Measurements from ENCODE around the gene ZNF284. TPM values are rescaled to one million over a fixed set of nuclear protein-coding genes. Genes with fewer than 3 reads are reported as not detected.

ZNF284 gene
- total RNA-seq = 1 to 10 TPM; 5.4 to 5.7 TPM
- 1 to 10 TPM in 1 of 2 donors, under 1 TPM in 1; 0.61 to 1.2 TPM for polyA plus RNA-seq

DNA sequence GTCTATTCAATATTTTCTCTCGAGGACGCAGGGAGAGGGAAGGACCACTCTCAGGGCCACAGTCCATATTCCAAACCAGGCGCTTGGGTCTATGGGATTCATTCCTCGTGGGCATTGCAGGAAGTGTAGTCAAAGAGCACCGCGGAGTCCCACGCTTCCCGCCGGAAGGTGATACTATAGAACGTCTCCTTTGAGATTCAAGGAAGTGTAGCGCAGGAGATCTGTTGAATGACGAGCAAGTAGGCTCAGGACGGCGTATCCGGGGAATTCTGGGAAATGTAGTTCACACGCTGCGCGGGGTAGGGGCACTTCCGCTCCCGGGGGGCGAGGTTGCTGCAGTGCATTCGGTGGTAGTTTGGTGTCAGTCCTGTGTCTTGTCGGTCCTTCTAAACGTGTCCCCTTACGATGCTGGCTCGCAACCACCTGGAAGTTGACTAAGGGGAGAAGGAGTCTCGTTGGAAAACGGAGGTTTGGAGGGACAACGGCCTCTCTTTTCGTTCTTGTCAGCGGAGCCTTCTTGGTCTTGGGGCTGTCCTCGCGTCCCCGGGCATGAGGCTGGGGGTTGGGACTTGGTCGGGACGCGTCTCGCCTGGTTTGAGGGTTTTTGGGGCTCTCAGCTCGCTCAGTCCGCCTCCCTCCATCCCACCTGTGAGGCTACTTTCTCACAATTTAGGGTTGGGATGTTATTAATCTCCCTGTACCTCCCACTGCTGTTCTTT lies at the start of gene ZNF284:
ZNF284 (plus strand) TSS at position 336 of the 719 bp plus-strand sequence. CDS start 4,231 bp downstream, outside the sequence.
- intact Hi-C loops (cut with micrococcal nuclease) = loop anchor here (1.0 to 2.0 kb wide), 3 partner anchors 21 to 69 kb away; partner anchors contain the start of genes ZNF224 and ZNF230
- peak within 1 kb of the TSS; percentile 39 for H3K27ac ChIP-seq (ENCODE audit: low read depth, low read length)
- peaks cover 0 to 7% of the 10 kb centered on the region in 2 donors for H3K9me3 ChIP-seq (ENCODE audit: control insufficient read depth in 1 of 2, low read length in 2 of 2)
- H3K36me3 ChIP-seq (ENCODE audit: insufficient read depth, low read length) = no peaks in the 10 kb centered on the region
- H3K27ac Mint-ChIP-seq = peak within 1 kb of the TSS; percentile 45 to 93 (median 86)
- POLR2A ChIA-PET (ENCODE audit: partially characterized antibody) = interaction anchor here (1.0 to 2.3 kb wide), 3 partner anchors 23 to 121 kb away, joined by 3 to 8 read pairs (median 3); partner anchors contain the start of genes ZNF221 and ZNF226
- CTCF ChIA-PET (ENCODE audit: partially characterized antibody) = interaction anchor here (1.0 kb wide), 1 partner anchor 18 kb away, joined by 3 read pairs; no protein-coding TSS in a partner anchor
- peaks cover 0 to 1% of the 10 kb centered on the region in 2 donors for H3K27me3 Mint-ChIP-seq
- H3K4me1 Mint-ChIP-seq = peaks cover 17 to 31% (median 24%) of the 10 kb centered on the region in 4 donors
- peaks cover 4 to 38% (median 32%) of the 10 kb centered on the region in 8 donors for H3K9me3 Mint-ChIP-seq
- peak within 1 kb of the TSS; percentile 54 to 76 for H3K4me3 ChIP-seq (ENCODE audit: low read length in 2 of 2)
- peaks cover 21% of the 10 kb centered on the region for H3K4me1 ChIP-seq (ENCODE audit: insufficient read depth, low read length)
- no peaks in the 10 kb centered on the region for H3K27me3 ChIP-seq (ENCODE audit: insufficient read depth, low read length)
- DNase-seq = peak; percentile 82 to 85 (median 83)
- peak within 1 kb of the TSS; percentile 85 to 96 (median 92) for H3K4me3 Mint-ChIP-seq
- peaks cover 22 to 35% of the 10 kb centered on the region in 2 donors for H3K36me3 Mint-ChIP-seq

DNA sequence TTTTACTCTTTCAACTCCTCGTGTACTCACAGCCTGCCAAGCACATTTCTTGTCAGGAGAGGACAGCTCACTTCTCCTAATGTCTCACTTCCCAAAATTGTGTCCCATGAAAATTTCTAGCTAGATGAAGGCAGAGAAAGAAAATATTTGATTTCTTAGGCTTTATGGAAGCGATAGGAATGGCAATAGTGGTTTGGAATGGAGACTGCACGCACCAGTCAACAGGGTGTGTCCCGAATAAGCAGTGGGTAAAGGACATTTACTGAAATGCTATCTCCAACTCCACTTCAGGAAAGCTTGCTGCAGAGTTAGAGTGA lies 47.1 kb upstream of the ZNF284 start:
- intact Hi-C loops (cut with micrococcal nuclease) = loop anchor here (1.0 to 10.0 kb wide), 2 partner anchors 23 to 280 kb away; partner anchors contain the start of genes ZNF230 and ZNF235
- Mint-ChIP-seq H3K36me3 (peaks cover 49 to 55% of the 10 kb centered on the region in 2 donors), H3K27ac (peak overlapping the region; percentile 48 to 96 (median 95)), H3K4me1 (peaks cover 17 to 31% (median 22%) of the 10 kb centered on the region in 4 donors), H3K4me3 (peak overlapping the region; percentile 90 to 100 (median 98)), H3K27me3 (peaks cover 7 to 10% of the 10 kb centered on the region in 2 donors), H3K9me3 (peaks cover 11 to 57% (median 49%) of the 10 kb centered on the region in 8 donors)
- Histone ChIP-seq H3K36me3 (ENCODE audit: insufficient read depth, low read length) (peaks cover 22% of the 10 kb centered on the region), H3K27ac (ENCODE audit: low read depth, low read length) (no peak overlapping the region), H3K9me3 (ENCODE audit: control insufficient read depth in 1 of 2, low read length in 2 of 2) (no peaks in the 10 kb centered on the region), H3K4me1 (ENCODE audit: insufficient read depth, low read length) (peaks cover 15% of the 10 kb centered on the region), H3K27me3 (ENCODE audit: insufficient read depth, low read length) (no peaks in the 10 kb centered on the region), H3K4me3 (ENCODE audit: low read length in 2 of 2) (peak overlapping the region; percentile 55 to 61)
- CTCF ChIA-PET (ENCODE audit: partially characterized antibody) = interaction anchor here (0.9 to 1.2 kb wide), 2 partner anchors 26 to 71 kb away, joined by 3 read pairs; no protein-coding TSS in a partner anchor
- POLR2A ChIA-PET (ENCODE audit: partially characterized antibody) = interaction anchor here (0.9 to 2.1 kb wide), 5 partner anchors 22 to 90 kb away, joined by 3 to 7 read pairs (median 5); partner anchors contain the start of genes ZNF221, ZNF230 and ZNF45
- no peak for DNase-seq

DNA sequence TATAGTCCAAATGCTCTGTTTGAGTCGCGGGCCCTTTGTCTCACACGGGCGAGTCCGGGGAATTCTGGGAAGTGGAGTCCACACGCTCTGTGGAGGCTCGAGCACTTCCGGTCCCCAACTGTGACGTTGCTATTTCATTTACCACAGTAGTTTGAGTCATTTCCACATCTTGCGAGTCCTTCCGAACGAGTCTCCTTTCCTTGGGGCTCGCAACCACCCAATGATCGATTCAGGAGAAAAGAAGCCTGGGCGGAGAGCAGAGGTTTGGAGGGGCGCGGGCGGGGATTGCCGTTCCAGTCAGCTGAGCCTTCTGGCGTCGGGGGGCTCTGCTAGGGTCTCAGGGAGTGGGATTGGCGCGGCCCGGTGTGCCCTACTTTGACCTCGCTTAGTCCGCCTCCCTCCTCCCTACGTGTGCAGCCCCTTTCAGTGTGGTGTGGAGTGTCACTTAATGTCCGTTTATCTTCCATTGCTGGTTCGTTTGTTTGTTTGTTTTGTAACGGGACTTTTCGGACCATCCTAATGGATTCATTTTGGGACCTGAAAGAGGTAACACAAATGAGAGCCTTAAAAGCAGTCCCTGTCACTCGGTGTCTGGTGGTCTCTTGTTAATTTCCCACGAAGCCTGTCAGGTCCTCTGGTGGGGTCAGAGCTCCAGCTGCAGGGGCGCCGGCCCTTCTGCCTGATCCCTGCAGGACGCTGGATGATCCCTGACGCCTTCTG lies 46.6 kb upstream of the ZNF284 start, which contains the start of gene ZNF222:
ZNF222 (plus strand) TSS at position 163 of the 720 bp plus-strand sequence; CDS start at position 221, 58 bp downstream.
- Histone ChIP-seq H3K27me3 (ENCODE audit: insufficient read depth, low read length) (no peaks in the 10 kb centered on the region), H3K4me3 (ENCODE audit: low read length in 2 of 2) (peak within 1 kb of the TSS; percentile 55 to 61), H3K27ac (ENCODE audit: low read depth, low read length) (peak within 1 kb of the TSS; percentile 40), H3K36me3 (ENCODE audit: insufficient read depth, low read length) (peaks cover 27% of the 10 kb centered on the region), H3K4me1 (ENCODE audit: insufficient read depth, low read length) (peaks cover 15% of the 10 kb centered on the region), H3K9me3 (ENCODE audit: control insufficient read depth in 1 of 2, low read length in 2 of 2) (peaks cover 0 to 3% of the 10 kb centered on the region in 2 donors)
- ChIA-PET CTCF (ENCODE audit: partially characterized antibody) (interaction anchor here (0.9 to 1.2 kb wide), 2 partner anchors 26 to 70 kb away, joined by 3 read pairs; no protein-coding TSS in a partner anchor), POLR2A (ENCODE audit: partially characterized antibody) (interaction anchor here (0.9 to 2.1 kb wide), 5 partner anchors 22 to 90 kb away, joined by 3 to 7 read pairs (median 5); partner anchors contain the start of genes ZNF221, ZNF230 and ZNF45)
- peaks cover 11 to 57% (median 49%) of the 10 kb centered on the region in 8 donors for H3K9me3 Mint-ChIP-seq
- peak within 1 kb of the TSS; percentile 48 to 96 (median 95) for H3K27ac Mint-ChIP-seq
- H3K36me3 Mint-ChIP-seq = peaks cover 51 to 57% of the 10 kb centered on the region in 2 donors
- H3K4me1 Mint-ChIP-seq = peaks cover 17 to 31% (median 22%) of the 10 kb centered on the region in 4 donors
- peak; percentile 66 to 84 (median 75) for DNase-seq
- peaks cover 2 to 10% of the 10 kb centered on the region in 2 donors for H3K27me3 Mint-ChIP-seq
- intact Hi-C loops (cut with micrococcal nuclease) = loop anchor here (1.0 to 10.0 kb wide), 2 partner anchors 23 to 279 kb away; partner anchors contain the start of genes ZNF230 and ZNF235
- peak within 1 kb of the TSS; percentile 90 to 100 (median 98) for H3K4me3 Mint-ChIP-seq

DNA sequence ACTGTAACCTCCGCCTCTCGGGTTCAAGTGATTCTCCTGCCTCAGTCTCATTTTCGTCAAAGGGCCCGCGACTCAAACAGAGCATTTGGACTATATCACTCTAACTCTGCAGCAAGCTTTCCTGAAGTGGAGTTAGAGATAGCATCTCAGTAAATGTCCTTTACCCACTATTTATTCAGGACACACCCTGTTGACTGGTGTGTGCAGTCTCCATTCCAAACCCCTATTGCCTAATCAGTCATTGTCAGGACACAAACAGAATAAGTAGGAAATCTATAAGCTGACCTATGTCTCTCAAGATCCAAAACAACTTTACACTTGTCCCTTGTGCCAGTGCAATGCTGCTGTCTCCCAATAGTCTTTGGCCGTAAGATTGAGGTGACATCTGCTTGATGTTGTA lies 45.3 kb upstream of the ZNF284 start:
- POLR2A ChIA-PET (ENCODE audit: partially characterized antibody) = no interaction called here
- CTCF ChIA-PET (ENCODE audit: partially characterized antibody) = no interaction called here

DNA sequence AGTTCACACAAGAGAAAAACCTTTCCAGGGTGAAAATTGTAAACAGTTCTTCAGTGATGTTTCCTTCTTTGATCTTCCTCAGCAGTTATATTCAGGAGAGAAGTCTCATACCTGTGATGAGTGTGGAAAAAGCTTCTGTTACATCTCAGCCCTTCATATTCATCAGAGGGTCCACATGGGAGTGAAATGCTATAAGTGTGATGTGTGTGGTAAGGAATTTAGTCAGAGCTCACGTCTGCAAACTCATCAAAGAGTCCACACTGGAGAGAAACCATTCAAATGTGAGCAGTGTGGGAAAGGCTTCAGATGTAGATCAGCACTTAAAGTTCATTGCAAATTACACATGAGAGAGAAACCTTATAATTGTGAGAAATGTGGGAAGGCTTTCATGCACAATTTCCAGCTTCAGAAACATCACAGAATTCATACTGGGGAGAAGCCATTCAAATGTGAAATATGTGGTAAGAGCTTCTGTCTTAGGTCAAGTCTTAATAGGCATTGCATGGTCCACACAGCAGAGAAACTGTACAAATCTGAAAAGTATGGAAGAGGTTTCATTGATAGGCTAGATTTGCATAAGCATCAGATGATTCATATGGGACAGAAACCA lies 39.9 kb upstream of the ZNF284 start:
- DNase-seq = no peak
- POLR2A ChIA-PET (ENCODE audit: partially characterized antibody) = no interaction called here
- peaks cover 31% of the 10 kb centered on the region for H3K36me3 ChIP-seq (ENCODE audit: insufficient read depth, low read length)
- Mint-ChIP-seq H3K36me3 (peaks cover 58 to 70% of the 10 kb centered on the region in 2 donors), H3K4me3 (no peak overlapping the region), H3K9me3 (peaks cover 13 to 97% (median 92%) of the 10 kb centered on the region in 8 donors), H3K27me3 (no peaks in the 10 kb centered on the region), H3K27ac (no peak overlapping the region), H3K4me1 (peaks cover 0 to 12% (median 4%) of the 10 kb centered on the region in 4 donors)
- H3K27me3 ChIP-seq (ENCODE audit: insufficient read depth, low read length) = no peaks in the 10 kb centered on the region
- H3K9me3 ChIP-seq (ENCODE audit: control insufficient read depth in 1 of 2, low read length in 2 of 2) = peaks cover 5 to 35% of the 10 kb centered on the region in 2 donors
- H3K4me1 ChIP-seq (ENCODE audit: insufficient read depth, low read length) = no peaks in the 10 kb centered on the region
- H3K4me3 ChIP-seq (ENCODE audit: low read length in 2 of 2) = no peak overlapping the region
- CTCF ChIA-PET (ENCODE audit: partially characterized antibody) = no interaction called here
- intact Hi-C loops (cut with micrococcal nuclease) = no loop called here
- no peak overlapping the region for H3K27ac ChIP-seq (ENCODE audit: low read depth, low read length)

More for the DNA sequence above, 45.3 kb upstream of the ZNF284 start:
- Histone ChIP-seq H3K27ac (ENCODE audit: low read depth, low read length) (no peak overlapping the region), H3K36me3 (ENCODE audit: insufficient read depth, low read length) (peaks cover 31% of the 10 kb centered on the region), H3K9me3 (ENCODE audit: control insufficient read depth in 1 of 2, low read length in 2 of 2) (peaks cover 1 to 8% of the 10 kb centered on the region in 2 donors), H3K4me1 (ENCODE audit: insufficient read depth, low read length) (peaks cover 15% of the 10 kb centered on the region), H3K27me3 (ENCODE audit: insufficient read depth, low read length) (no peaks in the 10 kb centered on the region), H3K4me3 (ENCODE audit: low read length in 2 of 2) (no peak overlapping the region)
- Mint-ChIP-seq H3K4me1 (peaks cover 17 to 31% (median 22%) of the 10 kb centered on the region in 4 donors), H3K4me3 (peak overlapping the region in 7 of 8 donors; percentile 55 to 100 (median 98)), H3K36me3 (peaks cover 61 to 63% of the 10 kb centered on the region in 2 donors), H3K27ac (peak overlapping the region in 3 of 7 donors; percentile 29 to 53 (median 49)), H3K27me3 (peaks cover 0 to 3% of the 10 kb centered on the region in 2 donors), H3K9me3 (peaks cover 11 to 67% (median 53%) of the 10 kb centered on the region in 8 donors)
- DNase-seq = no peak
- intact Hi-C loops (cut with micrococcal nuclease) = loop anchor here (10.0 kb wide), 1 partner anchor 278 kb away; the partner anchor contains the start of gene ZNF235

DNA sequence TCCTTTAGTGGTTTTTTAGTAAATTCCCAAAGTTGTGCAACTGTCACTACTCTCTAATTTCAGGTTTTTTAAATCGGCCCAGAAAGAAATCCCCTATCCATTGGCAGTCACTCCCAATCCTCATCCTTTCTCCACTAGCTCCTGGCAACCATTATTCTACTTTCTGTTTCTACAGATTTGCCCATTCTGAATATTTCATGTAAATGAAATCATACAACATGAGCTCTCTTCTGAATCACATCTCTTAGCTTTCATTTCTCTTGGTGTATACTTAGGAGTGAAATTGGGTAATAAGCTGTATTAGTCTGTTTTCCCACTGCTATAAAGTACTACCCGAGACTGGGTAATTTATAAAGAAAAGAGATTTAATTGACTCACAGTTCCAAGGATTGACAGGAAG lies 29.8 kb upstream of the ZNF284 start:
- H3K27me3 Mint-ChIP-seq = peaks cover 2 to 4% of the 10 kb centered on the region in 2 donors
- no peak for DNase-seq
- intact Hi-C loops (cut with micrococcal nuclease) = no loop called here
- Histone ChIP-seq H3K4me1 (ENCODE audit: insufficient read depth, low read length) (no peaks in the 10 kb centered on the region), H3K9me3 (ENCODE audit: control insufficient read depth in 1 of 2, low read length in 2 of 2) (peaks cover 0 to 3% of the 10 kb centered on the region in 2 donors), H3K27ac (ENCODE audit: low read depth, low read length) (no peak overlapping the region), H3K4me3 (ENCODE audit: low read length in 2 of 2) (no peak overlapping the region), H3K27me3 (ENCODE audit: insufficient read depth, low read length) (no peaks in the 10 kb centered on the region), H3K36me3 (ENCODE audit: insufficient read depth, low read length) (no peaks in the 10 kb centered on the region)
- H3K36me3 Mint-ChIP-seq = peaks cover 4 to 12% of the 10 kb centered on the region in 2 donors
- POLR2A ChIA-PET (ENCODE audit: partially characterized antibody) = no interaction called here
- peak overlapping the region in 2 of 8 donors; percentile 1 to 53 for H3K4me3 Mint-ChIP-seq
- no peaks in the 10 kb centered on the region for H3K4me1 Mint-ChIP-seq
- no peak overlapping the region for H3K27ac Mint-ChIP-seq
- peaks cover 3 to 70% (median 57%) of the 10 kb centered on the region in 8 donors for H3K9me3 Mint-ChIP-seq
- CTCF ChIA-PET (ENCODE audit: partially characterized antibody) = no interaction called here
